Thyroid gland (tissue), 4 donors: Measurements from ENCODE around the gene CTNNA2. TPM values are rescaled to one million over a fixed set of nuclear protein-coding genes. Genes with fewer than 3 reads are reported as not detected.

ENCODE experiments used
- DNase-seq, 2 donors: peaks; one replicate each; pipeline ENCODE4 v3.0.0-alpha.2; 2019
- H3K27ac ChIP-seq, 3 donors: fragments of 200-600 bp; sonication (generic); 1 replicate in 2 of 3; 2 replicates in 1 of 3; pipeline ENCODE4 v1.5.1; 2016 to 2019; ENCODE audit warnings: mild to moderate bottlenecking in 1 of 3, moderate library complexity in 1 of 3
- H3K27me3 ChIP-seq: fragments of 200-600 bp; sonication (generic); one replicate; pipeline ENCODE4 v1.5.1; 2019
- H3K36me3 ChIP-seq, 2 donors: fragments of 200-600 bp; sonication (generic); one replicate each; pipeline ENCODE4 v1.5.1; 2016 to 2019
- H3K4me1 ChIP-seq, 2 donors: fragments of 200-600 bp; sonication (generic); one replicate each; pipeline ENCODE4 v1.5.1; 2017 to 2019
- H3K4me3 ChIP-seq, 3 donors: fragments of 200-600 bp; sonication (generic); replicated peaks in 1 of 3; 1 replicate in 2 of 3; 2 replicates in 1 of 3; pipeline ENCODE4 v1.5.1; 2016; ENCODE audit warnings: mild to moderate bottlenecking in 1 of 3
- H3K9me3 ChIP-seq: fragments of 200-600 bp; sonication (generic); one replicate; pipeline ENCODE4 v1.5.1; 2017
- POLR2A ChIP-seq, 2 donors: fragments of 450-650 bp; IDR thresholded peaks; one replicate each; pipeline ENCODE4 v1.6.1; 2017; ENCODE audit warnings: antibody characterized with exemption in 2 of 2, mild to moderate bottlenecking in 2 of 2, moderate library complexity in 1 of 2
- WGBS, 2 donors: methylation state at CpG; one replicate each; pipeline ENCODE4 v1.1.5; 2017; 5-methylcytosine and 5-hydroxymethylcytosine counted together
- intact Hi-C: fragments of 100-400 bp; cut with DNase I; formaldehyde crosslinking; loops from one replicate; pipeline ENCODE4 v1.15.1; 2023
- total RNA-seq, 4 donors: library from RNA; depleted of rRNA; stranded (reverse); fragments of >200 nt; gene quantifications; one replicate each; pipeline ENCODE4 v1.2.3, GENCODE V29; 2016
- TF ChIP-seq, protein P1 (sequence below), 6 experiments: fragments of 200-600 bp in 3 of 6; fragments of 450-650 bp in 3 of 6; sonication (generic) in 3 of 6; IDR thresholded peaks; one replicate each; pipeline ENCODE4 v1.5.1; 2016 to 2019; ENCODE audit warnings: antibody characterized with exemption in 6 of 6, mild to moderate bottlenecking in 2 of 6, inconsistent platforms in 1 of 6, moderate library complexity in 1 of 6

CTNNA2 gene
- total RNA-seq, 4 donors from 2014 or later: 0.13 to 0.44 (median 0.22) TPM; not detected in 1

DNA sequence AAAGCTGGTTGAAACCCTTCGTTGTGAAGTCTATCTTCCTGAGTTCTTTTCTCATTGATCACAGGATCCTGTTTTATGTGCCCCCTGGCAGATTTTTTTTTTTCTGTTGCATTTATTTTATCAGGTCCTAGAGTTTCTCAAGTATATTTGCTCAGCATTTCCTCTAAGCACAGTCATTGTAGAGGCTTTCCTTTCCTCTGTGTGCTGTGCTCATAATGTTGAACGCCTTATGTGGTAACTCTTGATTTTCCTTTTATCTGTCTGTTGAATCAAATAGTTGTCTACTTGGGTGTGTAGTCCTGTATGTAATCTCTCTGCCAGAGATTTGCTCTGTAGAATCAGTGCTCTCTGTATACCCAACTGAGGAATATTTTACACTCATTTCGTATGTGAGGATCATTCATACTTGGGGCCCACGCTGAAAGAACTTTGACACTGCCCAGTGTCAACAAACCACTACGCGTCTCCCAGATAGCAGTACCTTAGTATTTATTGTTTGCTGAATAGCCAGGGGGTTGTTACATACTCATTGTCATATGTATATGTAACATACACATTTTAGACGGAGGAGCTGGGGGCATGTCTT, 118.2 kb downstream of the CTNNA2 start:
- intact Hi-C loops: no loop called here
- Histone ChIP-seq H3K27ac (no peak overlapping the region), H3K4me1 (no peaks in the 10 kb centered on the region), H3K36me3 (no peaks in the 10 kb centered on the region), H3K27me3 (no peaks in the 10 kb centered on the region), H3K9me3 (no peaks in the 10 kb centered on the region), H3K4me3 (no peak overlapping the region)
- no peak for DNase-seq
- TF ChIP-seq POLR2A (IDR thresholded peaks at IDR 0.05): no peak
- TF ChIP-seq, protein P1, sequence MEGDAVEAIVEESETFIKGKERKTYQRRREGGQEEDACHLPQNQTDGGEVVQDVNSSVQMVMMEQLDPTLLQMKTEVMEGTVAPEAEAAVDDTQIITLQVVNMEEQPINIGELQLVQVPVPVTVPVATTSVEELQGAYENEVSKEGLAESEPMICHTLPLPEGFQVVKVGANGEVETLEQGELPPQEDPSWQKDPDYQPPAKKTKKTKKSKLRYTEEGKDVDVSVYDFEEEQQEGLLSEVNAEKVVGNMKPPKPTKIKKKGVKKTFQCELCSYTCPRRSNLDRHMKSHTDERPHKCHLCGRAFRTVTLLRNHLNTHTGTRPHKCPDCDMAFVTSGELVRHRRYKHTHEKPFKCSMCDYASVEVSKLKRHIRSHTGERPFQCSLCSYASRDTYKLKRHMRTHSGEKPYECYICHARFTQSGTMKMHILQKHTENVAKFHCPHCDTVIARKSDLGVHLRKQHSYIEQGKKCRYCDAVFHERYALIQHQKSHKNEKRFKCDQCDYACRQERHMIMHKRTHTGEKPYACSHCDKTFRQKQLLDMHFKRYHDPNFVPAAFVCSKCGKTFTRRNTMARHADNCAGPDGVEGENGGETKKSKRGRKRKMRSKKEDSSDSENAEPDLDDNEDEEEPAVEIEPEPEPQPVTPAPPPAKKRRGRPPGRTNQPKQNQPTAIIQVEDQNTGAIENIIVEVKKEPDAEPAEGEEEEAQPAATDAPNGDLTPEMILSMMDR (IDR thresholded peaks at IDR 0.05): no peak
- WGBS, 2 donors: 73 to 78% methylated on average over 7 of the region's 7 CpGs

DNA sequence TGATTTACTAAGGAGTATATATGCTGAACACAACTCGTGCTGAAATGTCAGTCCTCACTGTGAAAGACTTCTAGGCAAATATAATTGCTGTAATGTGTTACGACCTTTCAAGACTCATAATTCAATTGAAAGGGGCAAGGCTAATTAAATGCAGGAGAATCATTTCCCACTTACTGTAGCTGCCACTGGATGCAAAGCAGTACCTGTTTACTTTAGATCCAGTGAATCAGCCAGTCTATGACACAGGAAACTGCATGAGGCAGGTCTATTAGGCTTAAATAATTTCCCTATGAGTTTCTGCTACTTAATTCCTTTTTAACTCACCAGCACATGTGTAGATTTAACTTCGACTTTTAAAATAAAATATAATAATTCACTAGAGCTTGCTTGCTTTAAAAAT, 125.6 kb downstream of the CTNNA2 start:
- Histone ChIP-seq H3K36me3 (no peaks in the 10 kb centered on the region), H3K27me3 (no peaks in the 10 kb centered on the region), H3K9me3 (no peaks in the 10 kb centered on the region), H3K27ac (no peak overlapping the region), H3K4me3 (no peak overlapping the region), H3K4me1 (no peaks in the 10 kb centered on the region)
- intact Hi-C loops: no loop called here
- WGBS, 2 donors: 71 to 75% methylated on average over 3 of the region's 3 CpGs
- DNase-seq: no peak
- TF ChIP-seq, protein P1 (IDR thresholded peaks at IDR 0.05): no peak
- TF ChIP-seq POLR2A (IDR thresholded peaks at IDR 0.05): no peak

DNA sequence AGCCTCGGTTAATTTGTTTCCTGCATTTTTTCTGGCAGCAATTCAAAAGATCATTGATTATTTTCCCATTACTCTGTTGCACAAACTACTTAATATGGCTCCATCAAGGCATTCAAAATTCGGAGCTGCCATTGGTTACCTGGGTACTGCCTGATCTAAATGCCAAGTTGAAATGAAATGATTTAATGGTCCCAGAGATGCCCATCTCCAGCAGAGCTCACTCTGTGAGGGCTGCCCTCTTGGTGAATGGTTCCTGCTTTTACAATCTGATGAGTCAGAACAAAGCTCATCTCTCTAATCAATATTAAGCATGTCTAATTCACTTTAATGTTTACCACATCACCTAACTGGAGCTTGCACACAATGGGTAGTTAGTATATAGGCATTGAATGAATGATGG, 126.1 kb downstream of the CTNNA2 start:
- no peak overlapping the region for H3K4me3 ChIP-seq
- no peaks in the 10 kb centered on the region for H3K27me3 ChIP-seq
- no peaks in the 10 kb centered on the region for H3K9me3 ChIP-seq
- no peaks in the 10 kb centered on the region for H3K4me1 ChIP-seq
- intact Hi-C loops: no loop called here
- no peak for DNase-seq
- no peaks in the 10 kb centered on the region for H3K36me3 ChIP-seq
- WGBS, 2 donors: 73 to 77% methylated on average over 2 of the region's 2 CpGs
- H3K27ac ChIP-seq: no peak overlapping the region
- no peak for TF ChIP-seq POLR2A (IDR thresholded peaks at IDR 0.05)
- TF ChIP-seq, protein P1 (IDR thresholded peaks at IDR 0.05): no peak

DNA sequence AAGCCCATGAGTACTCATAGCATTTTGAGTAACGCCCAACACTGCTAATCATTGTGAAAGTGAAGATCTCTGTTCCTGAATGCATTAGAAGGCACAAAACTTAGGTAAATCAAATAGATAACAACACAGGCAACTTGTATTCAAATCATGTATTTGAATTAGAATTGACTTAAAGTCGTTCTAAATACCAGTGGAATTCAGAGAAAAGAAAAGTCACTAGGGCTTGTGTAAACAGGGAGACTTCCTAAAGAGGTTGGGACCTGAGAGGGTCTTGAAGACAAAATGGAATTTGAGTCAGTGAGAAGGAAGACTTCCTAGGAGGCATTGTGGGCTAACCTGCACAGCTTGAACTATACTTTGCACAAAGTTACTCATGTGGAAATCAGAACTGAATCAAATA, 127.2 kb downstream of the CTNNA2 start:
- intact Hi-C loops: no loop called here
- Histone ChIP-seq H3K9me3 (no peaks in the 10 kb centered on the region), H3K36me3 (no peaks in the 10 kb centered on the region), H3K4me3 (no peak overlapping the region), H3K27me3 (no peaks in the 10 kb centered on the region), H3K4me1 (no peaks in the 10 kb centered on the region), H3K27ac (no peak overlapping the region)
- 23 to 24% methylated on average over 2 of the region's 2 CpGs for WGBS, 2 donors
- DNase-seq: no peak
- TF ChIP-seq, protein P1 (IDR thresholded peaks at IDR 0.05): no peak
- TF ChIP-seq POLR2A (IDR thresholded peaks at IDR 0.05): no peak

DNA sequence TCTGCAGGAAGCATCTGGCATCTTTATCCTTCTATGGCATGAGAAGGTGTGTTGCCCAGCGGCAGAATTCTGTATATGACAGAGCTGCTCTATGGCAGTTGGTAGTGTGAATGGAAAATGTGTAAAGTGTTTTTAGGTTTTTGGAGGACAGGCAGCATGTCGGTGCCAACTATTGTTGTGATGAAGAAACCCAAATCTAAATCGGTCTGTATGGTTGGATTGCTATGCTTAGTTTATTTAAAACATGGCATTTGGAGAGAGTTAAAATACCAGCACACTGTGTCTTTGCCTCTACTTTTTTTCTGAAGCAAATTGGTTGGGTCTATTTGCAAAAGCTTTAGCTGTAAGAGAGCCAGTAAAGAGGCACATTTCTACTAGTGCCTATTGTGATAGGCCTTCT, 136.7 kb downstream of the CTNNA2 start:
- DNase-seq: no peak
- intact Hi-C loops: no loop called here
- Histone ChIP-seq H3K27ac (no peak overlapping the region), H3K36me3 (no peaks in the 10 kb centered on the region), H3K27me3 (no peaks in the 10 kb centered on the region), H3K9me3 (no peaks in the 10 kb centered on the region), H3K4me3 (no peak overlapping the region), H3K4me1 (no peaks in the 10 kb centered on the region)
- TF ChIP-seq, protein P1 (IDR thresholded peaks at IDR 0.05): no peak
- no peak for TF ChIP-seq POLR2A (IDR thresholded peaks at IDR 0.05)
- 84 to 89% methylated on average over 3 of the region's 3 CpGs for WGBS, 2 donors
